Mesothelial cell of epicardium (in vitro differentiated cells): Measurements from ENCODE around the gene WDR43. TPM values are rescaled to one million over a fixed set of nuclear protein-coding genes. Genes with fewer than 3 reads are reported as not detected.
A peak's percentile ranks its signal among the peaks of the same experiment; 100 is the strongest.

ENCODE experiments used
- DNase-seq, 2 experiments: peaks; one replicate each; pipeline ENCODE4 v3.0.0; 2021; ENCODE audit warnings: low spot score in 2 of 2; ENCODE audit not compliant: unreplicated experiment in 2 of 2
- H3K27ac Mint-ChIP-seq: 2 replicates; pipeline ENCODE4 v1.8.0; 2021; ENCODE audit warnings: mixed read lengths
- H3K27me3 Mint-ChIP-seq: 2 replicates; pipeline ENCODE4 v1.8.0; 2021; ENCODE audit warnings: low read depth, mixed read lengths
- H3K36me3 Mint-ChIP-seq: 2 replicates; pipeline ENCODE4 v1.8.0; 2021; ENCODE audit warnings: mixed read lengths
- H3K4me1 Mint-ChIP-seq: 2 replicates; pipeline ENCODE4 v1.8.0; 2021; ENCODE audit warnings: mixed read lengths
- H3K4me3 Mint-ChIP-seq: 2 replicates; pipeline ENCODE4 v1.8.0; 2021; ENCODE audit warnings: mild to moderate bottlenecking, moderate library complexity, mixed read lengths
- H3K9me3 Mint-ChIP-seq: 2 replicates; pipeline ENCODE4 v1.8.0; 2021; ENCODE audit warnings: mixed read lengths
- total RNA-seq: library from RNA; stranded (reverse); gene quantifications from 3 replicates; pipeline ENCODE4 v1.2.1, GENCODE V29; 2021
- TF ChIP-seq, protein P1 (sequence below): fragments of 200-600 bp; sonication (generic); IDR thresholded peaks from one replicate; pipeline ENCODE4 v1.5.0; 2021; ENCODE audit warnings: antibody characterized with exemption; ENCODE audit not compliant: unreplicated experiment

The WDR43 gene
- total RNA-seq, 1 donor from 2014 or later, result 65.3 TPM

DNA sequence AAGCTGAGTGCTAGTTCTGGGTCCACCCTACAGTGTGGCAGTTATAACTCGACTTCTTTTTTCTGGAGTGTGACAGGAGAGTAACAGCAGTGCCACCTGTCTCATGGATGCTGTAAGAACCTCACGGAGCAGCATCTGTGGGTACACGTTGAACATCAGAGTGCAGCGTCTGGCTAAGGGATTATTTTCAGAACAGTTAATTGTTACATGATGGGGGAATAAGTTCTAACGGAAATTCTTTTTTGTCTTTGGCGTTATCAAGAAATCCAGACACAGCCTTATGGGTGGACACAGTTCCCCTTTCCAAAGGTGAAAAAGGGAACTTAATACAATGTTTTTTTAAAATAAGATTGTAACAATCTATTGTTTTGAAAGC is 58.4 kb downstream of the WDR43 start:
- Mint-ChIP-seq H3K4me1 (peaks cover 8% of the 10 kb centered on the region), H3K27ac (no peak overlapping the region), H3K4me3 (no peak overlapping the region), H3K27me3 (peaks cover 10% of the 10 kb centered on the region), H3K36me3 (peaks cover 26% of the 10 kb centered on the region), H3K9me3 (peaks cover 23% of the 10 kb centered on the region)
- TF ChIP-seq, protein P1, sequence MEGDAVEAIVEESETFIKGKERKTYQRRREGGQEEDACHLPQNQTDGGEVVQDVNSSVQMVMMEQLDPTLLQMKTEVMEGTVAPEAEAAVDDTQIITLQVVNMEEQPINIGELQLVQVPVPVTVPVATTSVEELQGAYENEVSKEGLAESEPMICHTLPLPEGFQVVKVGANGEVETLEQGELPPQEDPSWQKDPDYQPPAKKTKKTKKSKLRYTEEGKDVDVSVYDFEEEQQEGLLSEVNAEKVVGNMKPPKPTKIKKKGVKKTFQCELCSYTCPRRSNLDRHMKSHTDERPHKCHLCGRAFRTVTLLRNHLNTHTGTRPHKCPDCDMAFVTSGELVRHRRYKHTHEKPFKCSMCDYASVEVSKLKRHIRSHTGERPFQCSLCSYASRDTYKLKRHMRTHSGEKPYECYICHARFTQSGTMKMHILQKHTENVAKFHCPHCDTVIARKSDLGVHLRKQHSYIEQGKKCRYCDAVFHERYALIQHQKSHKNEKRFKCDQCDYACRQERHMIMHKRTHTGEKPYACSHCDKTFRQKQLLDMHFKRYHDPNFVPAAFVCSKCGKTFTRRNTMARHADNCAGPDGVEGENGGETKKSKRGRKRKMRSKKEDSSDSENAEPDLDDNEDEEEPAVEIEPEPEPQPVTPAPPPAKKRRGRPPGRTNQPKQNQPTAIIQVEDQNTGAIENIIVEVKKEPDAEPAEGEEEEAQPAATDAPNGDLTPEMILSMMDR, result no peak
- no peak for DNase-seq

GRCh38 chr2:28955467-28955866 is 61.0 kb downstream of the WDR43 start:
- TF ChIP-seq, protein P1, result no peak
- H3K4me1 Mint-ChIP-seq, result peaks cover 10% of the 10 kb centered on the region
- peaks cover under 1% of the 10 kb centered on the region for H3K36me3 Mint-ChIP-seq
- H3K27me3 Mint-ChIP-seq, result peaks cover 12% of the 10 kb centered on the region
- H3K27ac Mint-ChIP-seq, result no peak overlapping the region
- DNase-seq, result no peak
- H3K4me3 Mint-ChIP-seq, result no peak overlapping the region
- peaks cover under 1% of the 10 kb centered on the region for H3K9me3 Mint-ChIP-seq

GRCh38 chr2:28956415-28956826 is 62.0 kb downstream of the WDR43 start:
- no peak overlapping the region for H3K27ac Mint-ChIP-seq
- no peaks in the 10 kb centered on the region for H3K36me3 Mint-ChIP-seq
- H3K4me3 Mint-ChIP-seq, result peak overlapping the region; percentile 42
- TF ChIP-seq, protein P1, result peak; percentile 28
- peaks cover 12% of the 10 kb centered on the region for H3K27me3 Mint-ChIP-seq
- DNase-seq, result no peak
- peaks cover 10% of the 10 kb centered on the region for H3K4me1 Mint-ChIP-seq
- no peaks in the 10 kb centered on the region for H3K9me3 Mint-ChIP-seq

DNA sequence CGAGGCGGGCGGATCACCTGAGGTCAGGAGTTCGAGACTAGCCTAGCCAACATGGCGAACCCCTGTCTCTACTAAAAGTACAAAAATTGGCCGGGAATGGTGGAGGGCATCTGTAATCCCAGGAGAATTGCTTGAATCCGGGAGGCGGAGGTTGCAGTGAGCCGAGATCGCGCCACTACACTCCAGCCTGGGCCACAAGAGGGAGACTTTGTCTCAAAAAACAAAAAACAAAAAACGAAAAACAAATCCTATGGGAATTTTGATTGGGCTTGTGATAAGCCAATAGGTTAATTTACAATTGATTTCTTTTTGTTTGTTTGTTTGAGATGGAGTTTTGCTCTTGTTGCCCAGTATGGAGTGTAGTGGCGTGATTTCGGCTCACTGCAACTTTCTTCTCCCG is 62.4 kb downstream of the WDR43 start:
- Mint-ChIP-seq H3K4me1 (peaks cover 10% of the 10 kb centered on the region), H3K4me3 (peak overlapping the region; percentile 42), H3K27ac (no peak overlapping the region), H3K9me3 (no peaks in the 10 kb centered on the region), H3K36me3 (no peaks in the 10 kb centered on the region), H3K27me3 (peaks cover 12% of the 10 kb centered on the region)
- TF ChIP-seq, protein P1, result no peak
- DNase-seq, result no peak

- Mint-ChIP-seq H3K27me3 (peaks cover 12% of the 10 kb centered on the region), H3K36me3 (no peaks in the 10 kb centered on the region), H3K4me1 (peaks cover 10% of the 10 kb centered on the region), H3K9me3 (no peaks in the 10 kb centered on the region), H3K27ac (no peak overlapping the region), H3K4me3 (no peak overlapping the region)
- peak in 1 of 2 experiments; percentile 58 for DNase-seq
- TF ChIP-seq, protein P1, result peak; percentile 78
Observed at GRCh38 chr2:28958689-28959088, 64.2 kb downstream of the WDR43 start.

DNA sequence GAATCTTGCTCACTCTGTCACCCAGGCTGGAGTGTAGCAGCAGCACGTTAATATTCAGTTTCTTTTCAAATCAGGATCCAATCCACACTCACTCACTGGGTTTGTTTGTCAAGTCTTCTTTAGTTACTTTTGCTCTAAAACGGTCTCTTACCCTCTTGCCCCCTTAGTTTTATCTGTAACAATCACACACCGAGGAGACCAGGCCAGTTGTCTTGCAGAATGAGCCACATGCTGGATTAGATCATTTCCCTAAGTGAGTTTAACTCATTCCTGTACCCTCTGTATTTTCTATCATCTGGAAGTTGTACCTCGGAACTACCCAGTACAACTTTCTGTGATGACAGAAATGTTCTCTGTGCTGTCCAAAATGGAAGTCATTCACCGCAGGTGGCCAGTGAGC is 65.9 kb downstream of the WDR43 start:
- Mint-ChIP-seq H3K36me3 (no peaks in the 10 kb centered on the region), H3K27ac (no peak overlapping the region), H3K4me3 (no peak overlapping the region), H3K9me3 (peaks cover 4% of the 10 kb centered on the region), H3K27me3 (peaks cover 12% of the 10 kb centered on the region), H3K4me1 (peaks cover 10% of the 10 kb centered on the region)
- TF ChIP-seq, protein P1, result no peak
- no peak for DNase-seq
